Omental fat pad (tissue), 4 donors: ENCODE measurements around the gene TBC1D4. TPM values are rescaled to one million over a fixed set of nuclear protein-coding genes. Genes with fewer than 3 reads are reported as not detected.

Experiments used
- ATAC-seq: fragments of 150-250 bp; one replicate; pipeline ENCODE4 v1.9.1; 2016; ENCODE audit warnings: mild to moderate bottlenecking, moderate library complexity; ENCODE audit not compliant: low FRiP score
- DNase-seq: peaks from one replicate; pipeline ENCODE4 v3.0.0-alpha.2; 2019; ENCODE audit warnings: low spot score
- CTCF ChIP-seq, 3 donors: fragments of 450-650 bp; IDR thresholded peaks; one replicate each; pipeline ENCODE4 v1.5.1; 2016 to 2017; ENCODE audit warnings: antibody characterized with exemption in 3 of 3, mild to moderate bottlenecking in 3 of 3, moderate library complexity in 2 of 3
- total RNA-seq, 4 donors: library from RNA; depleted of rRNA; stranded (reverse); fragments of >200 nt; gene quantifications; one replicate each; pipeline ENCODE4 v1.1.0, GENCODE V29; 2016

TBC1D4 gene
- total RNA-seq, 4 donors from 2014 or later = 24.7 to 55.1 (median 39.2) TPM

DNA sequence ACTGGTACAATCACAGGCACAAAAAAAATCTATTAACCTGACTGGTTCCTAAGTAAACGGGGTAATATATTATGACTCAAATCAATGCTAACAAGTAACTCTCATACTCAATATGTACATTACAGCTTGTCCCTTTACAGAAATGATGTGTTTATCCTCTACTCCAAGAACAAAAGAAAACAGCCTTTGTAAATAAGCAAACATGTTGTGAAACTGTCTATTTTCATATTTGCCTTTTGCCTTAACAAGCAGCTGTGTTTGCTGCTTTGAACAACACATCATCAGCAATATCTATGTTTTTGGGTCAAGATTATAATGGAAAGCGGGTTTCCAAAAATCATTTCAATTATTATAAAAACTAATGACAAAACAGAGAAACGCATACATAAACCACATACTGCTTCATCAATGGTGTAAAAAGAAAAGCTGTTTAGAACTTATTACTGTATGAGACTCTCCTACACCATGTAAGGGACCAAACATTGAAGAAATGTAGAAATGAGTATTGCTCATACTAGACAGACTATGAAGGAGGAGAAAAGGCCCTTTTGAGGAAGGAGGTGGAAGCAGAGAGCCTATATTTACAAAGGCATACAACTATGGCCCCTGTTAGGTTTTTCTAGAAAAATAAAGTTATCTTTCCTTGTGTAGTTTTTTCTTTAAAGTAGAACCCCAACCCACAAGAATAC, 14.8 kb downstream of the TBC1D4 start:
- ATAC-seq (no peak), DNase-seq (no peak)
- TF ChIP-seq CTCF (IDR thresholded peaks at IDR 0.05) = no peak

GRCh38 chr13:75465236-75465635, 16.7 kb downstream of the TBC1D4 start:
- ATAC-seq = no peak
- no peak for DNase-seq
- TF ChIP-seq CTCF (IDR thresholded peaks at IDR 0.05) = no peak

DNA sequence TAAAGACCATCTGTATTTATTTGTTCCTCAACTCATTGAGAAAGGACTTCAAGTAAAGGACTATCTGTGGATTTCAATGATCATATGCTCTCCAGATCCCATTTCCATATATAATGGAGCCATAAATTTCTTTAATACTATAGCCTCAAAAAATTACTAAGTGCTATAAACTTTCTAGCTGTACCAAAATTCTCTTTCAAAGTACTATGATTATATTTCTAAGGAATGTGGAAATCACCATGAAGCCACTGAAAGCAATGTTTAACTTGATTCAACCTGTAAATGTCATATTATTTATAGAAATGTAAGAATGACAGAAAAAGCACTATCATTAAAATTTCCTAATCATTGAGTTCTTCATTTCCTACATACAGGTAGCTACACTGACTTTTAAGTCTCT, 20.7 kb downstream of the TBC1D4 start:
- ATAC-seq = no peak
- TF ChIP-seq CTCF (IDR thresholded peaks at IDR 0.05) = no peak

GRCh38 chr13:75460644-75461043, 21.3 kb downstream of the TBC1D4 start:
- TF ChIP-seq CTCF (IDR thresholded peaks at IDR 0.05) = no peak
- no peak for DNase-seq
- ATAC-seq = no peak

More for the DNA sequence above, 20.7 kb downstream of the TBC1D4 start:
- DNase-seq = no peak

- TF ChIP-seq CTCF (IDR thresholded peaks at IDR 0.05) = no peak
- ATAC-seq (no peak), DNase-seq (no peak)
Observed at GRCh38 chr13:75458696-75459422, 23.1 kb downstream of the TBC1D4 start.

- ATAC-seq = no peak
- no peak for DNase-seq
Observed at GRCh38 chr13:75455962-75456361, 26.0 kb downstream of the TBC1D4 start.

More at GRCh38 chr13:75455962-75456361, 26.0 kb downstream of the TBC1D4 start:
- TF ChIP-seq CTCF (IDR thresholded peaks at IDR 0.05) = no peak
